GM12878 (cell line): ENCODE results near the gene FAM81B. TPM values are rescaled to one million over a fixed set of nuclear protein-coding genes. Genes with fewer than 3 reads are reported as not detected.

Experiments
- ATAC-seq: fragments of 200-7000 bp; cut with Tn5 transposase; 3 replicates; pipeline ENCODE4 v1.9.1; 2020; ENCODE audit warnings: mild to moderate bottlenecking, moderate library complexity
- BruUV-seq: library from RNA; stranded (reverse); fragments of 400-500 nt; replicated peaks from 2 replicates; lab custom pipeline; 2021; lab: Mats Ljungman, UMichigan
- CTCF ChIA-PET: fragments of 300-600 bp; sonication (Branson Sonifier 250); formaldehyde crosslinking; extraction: SDS; loops from one replicate; lab custom pipeline; 2021; ENCODE audit warnings: inconsistent platforms; lab: Yijun Ruan, JAX
- POLR2A ChIA-PET: fragments of 350-600 bp; formaldehyde crosslinking; extraction: SDS; loops from one replicate; lab custom pipeline; 2021; ENCODE audit warnings: inconsistent platforms; lab: Charles Lee
- RAD21 ChIA-PET: fragments of 300-600 bp; sonication (Branson Sonifier 250); formaldehyde crosslinking; loops from one replicate; lab custom pipeline; 2023; ENCODE audit warnings: antibody characterized with exemption; ENCODE audit not compliant: unreplicated experiment; lab: Charles Lee
- SMC1A ChIA-PET: fragments of 300-600 bp; sonication (Branson Sonifier 250); formaldehyde crosslinking; loops from one replicate; lab custom pipeline; 2023; ENCODE audit not compliant: unreplicated experiment, uncharacterized antibody; lab: Charles Lee
- DNase-seq: peaks from one replicate; pipeline ENCODE4 v3.0.0-alpha.2; 2011; ENCODE audit warnings: low read depth, low spot score
- FAIRE-seq: peaks from 3 replicates; lab custom pipeline; 2011; peaks lifted over from hg19 to GRCh38; lab: Jason Lieb, UNC
- H2AFZ ChIP-seq: 2 replicates; pipeline ENCODE4 v1.6.0; 2011; ENCODE audit warnings: low read depth, low read length, control low read depth; ENCODE audit not compliant: control insufficient read depth
- H3K27ac ChIP-seq: 2 replicates; pipeline ENCODE4 v1.5.1; 2011; ENCODE audit warnings: control low read depth; ENCODE audit not compliant: control insufficient read depth, insufficient read depth
- H3K27me3 ChIP-seq, 2 experiments: replicated peaks in 1 of 2; 2 replicates each; pipeline versions ENCODE4 v1.6.0 to v1.6.1; 2011; ENCODE audit warnings: low read length in 1 of 2; ENCODE audit not compliant: control insufficient read depth in 2 of 2, insufficient read depth in 2 of 2
- H3K36me3 ChIP-seq, 2 experiments: 2 replicates each; pipeline ENCODE4 v1.5.1; 2011; ENCODE audit warnings: low read length in 1 of 2; ENCODE audit not compliant: control insufficient read depth in 2 of 2, insufficient read depth in 2 of 2
- H3K4me1 ChIP-seq: 2 replicates; pipeline ENCODE4 v1.6.1; 2011; ENCODE audit warnings: mild to moderate bottlenecking, low read length, moderate library complexity, mixed read lengths; ENCODE audit not compliant: control insufficient read depth, insufficient read depth
- H3K4me2 ChIP-seq: 2 replicates; pipeline ENCODE4 v1.6.0; 2011; ENCODE audit warnings: control low read depth; ENCODE audit not compliant: control insufficient read depth, insufficient read depth
- H3K4me3 ChIP-seq: fragments of 200-600 bp; sonication (generic); 2 replicates; pipeline ENCODE4 v1.5.1; 2016
- H3K79me2 ChIP-seq: 2 replicates; pipeline ENCODE4 v1.6.0; 2011; ENCODE audit warnings: low read length; ENCODE audit not compliant: control insufficient read depth, insufficient read depth
- H3K9ac ChIP-seq: 2 replicates; pipeline ENCODE4 v1.8.0; 2011; ENCODE audit warnings: low read length, control low read depth, mixed read lengths; ENCODE audit not compliant: control insufficient read depth, insufficient read depth
- H3K9me3 ChIP-seq: replicated peaks from 3 replicates; pipeline ENCODE4 v1.5.1; 2011; ENCODE audit warnings: mild to moderate bottlenecking, low read length; ENCODE audit not compliant: control insufficient read depth, insufficient read depth
- H4K20me1 ChIP-seq: 2 replicates; pipeline ENCODE4 v1.6.0; 2011; ENCODE audit not compliant: control insufficient read depth, insufficient read depth
- BCL11A ChIP-seq: IDR thresholded peaks from 2 replicates; pipeline ENCODE4 v1.6.1; 2011; ENCODE audit warnings: low read depth, low read length
- CHD1 ChIP-seq: IDR thresholded peaks from 2 replicates; pipeline ENCODE4 v1.6.1; 2012; ENCODE audit warnings: low read depth, low read length, improper control_type of control experiment
- HSF1 ChIP-seq: fragments of 150-350 bp; IDR thresholded peaks from 2 replicates; pipeline ENCODE4 v1.6.1; 2014; ENCODE audit warnings: mild to moderate bottlenecking, low read depth, low read length
- IKZF1 ChIP-seq: fragments of 450-650 bp; conservative IDR thresholded peaks from 2 replicates; pipeline ENCODE4 v1.6.1; 2017; ENCODE audit warnings: antibody characterized with exemption, mild to moderate bottlenecking
- JUNB ChIP-seq: IDR thresholded peaks from 2 replicates; pipeline ENCODE4 v1.6.1; 2016; ENCODE audit warnings: antibody characterized with exemption, mild to moderate bottlenecking
- MYB ChIP-seq: fragments of 150-350 bp; IDR thresholded peaks from 2 replicates; pipeline ENCODE4 v1.6.1; 2014; ENCODE audit warnings: mild to moderate bottlenecking, low read depth, low read length, borderline replicate concordance
- NFXL1 ChIP-seq: fragments of 450-650 bp; IDR thresholded peaks from 2 replicates; pipeline ENCODE4 v1.6.1; 2017; ENCODE audit warnings: antibody characterized with exemption, mild to moderate bottlenecking, borderline replicate concordance
- RELB ChIP-seq: fragments of 450-650 bp; IDR thresholded peaks from 2 replicates; pipeline ENCODE4 v1.6.1; 2017; ENCODE audit warnings: low read depth, mild to moderate bottlenecking, moderate library complexity
- SPI1 ChIP-seq: IDR thresholded peaks from 2 replicates; pipeline ENCODE4 v1.6.1; 2011; ENCODE audit warnings: low read depth, mild to moderate bottlenecking, low read length, moderate library complexity, borderline replicate concordance; ENCODE audit not compliant: insufficient read depth
- TARDBP ChIP-seq: IDR thresholded peaks from 2 replicates; pipeline ENCODE4 v1.6.1; 2016; ENCODE audit warnings: borderline replicate concordance
- ZBTB40 ChIP-seq: fragments of 450-650 bp; IDR thresholded peaks from 2 replicates; pipeline ENCODE4 v1.6.1; 2016; ENCODE audit warnings: mild to moderate bottlenecking, moderate library complexity, borderline replicate concordance
- ZNF622 ChIP-seq: fragments of 450-650 bp; IDR thresholded peaks from 2 replicates; pipeline ENCODE4 v1.6.1; 2017; ENCODE audit warnings: mild to moderate bottlenecking, inconsistent platforms
- WGBS: methylation state at CpG from one replicate; pipeline ENCODE4 v1.1.6; 2016; ENCODE audit warnings: low lambda C conversion rate; ENCODE audit not compliant: insufficient replicate concordance, insufficient coverage; ENCODE audit errors: missing lambda C conversion rate; 5-methylcytosine and 5-hydroxymethylcytosine counted together
- in situ Hi-C: fragments of 300-500 bp; cut with MboI; formaldehyde crosslinking; loops from 9 replicates; pipeline ENCODE4 v1.14.3; 2018; ENCODE audit warnings: mixed read lengths
- intact Hi-C: fragments of 100-400 bp; cut with micrococcal nuclease; formaldehyde crosslinking; loops from one replicate; pipeline ENCODE4 v1.14.2; 2022; ENCODE audit not compliant: unreplicated experiment
- polyA plus RNA-seq, 11 experiments: library from polyadenylated mRNA; depleted of rRNA in 4 of 11; unstranded in 6 of 11; stranded (reverse) in 5 of 11; fragments of >200 nt; fragmentation: Nextera tagmentation in 4 of 11; fragmentation: Illumina TruSeq in 1 of 11; extraction: Ambion mirVana in 4 of 11; extraction: Trizol in 1 of 11; gene quantifications; 1 replicate in 1 of 11; 2 replicates in 10 of 11; pipeline versions ENCODE4 v1.2.1 to v1.2.3, GENCODE V29; 2011 to 2016; ENCODE audit warnings: inconsistent platforms in 2 of 11, missing spikeins in 2 of 11, low read depth in 1 of 11
- total RNA-seq, 4 experiments: library from RNA; depleted of rRNA in 3 of 4; stranded (reverse); fragments of >200 nt in 3 of 4; fragmentation: Illumina TruSeq in 1 of 4; extraction: Trizol in 1 of 4; gene quantifications; 2 replicates each; pipeline versions ENCODE4 v1.2.1 to v1.2.3, GENCODE V29; 2013 to 2021
- TF ChIP-seq, protein P1 (sequence below): IDR thresholded peaks from 2 replicates; pipeline ENCODE4 v1.6.1; 2011; ENCODE audit warnings: low read depth, low read length, improper control_type of control experiment, borderline replicate concordance
- TF ChIP-seq, protein P2 (sequence below): fragments of 450-650 bp; IDR thresholded peaks from 2 replicates; pipeline ENCODE4 v1.6.1; 2017; ENCODE audit warnings: mild to moderate bottlenecking, low read depth, inconsistent platforms; ENCODE audit not compliant: poor library complexity, severe bottlenecking

The FAM81B gene
- total and polyA plus RNA-seq, 10 of the 15 experiments (the other 5 are each of a cell fraction or from before 2014, with no cell fraction given), result not detected

DNA sequence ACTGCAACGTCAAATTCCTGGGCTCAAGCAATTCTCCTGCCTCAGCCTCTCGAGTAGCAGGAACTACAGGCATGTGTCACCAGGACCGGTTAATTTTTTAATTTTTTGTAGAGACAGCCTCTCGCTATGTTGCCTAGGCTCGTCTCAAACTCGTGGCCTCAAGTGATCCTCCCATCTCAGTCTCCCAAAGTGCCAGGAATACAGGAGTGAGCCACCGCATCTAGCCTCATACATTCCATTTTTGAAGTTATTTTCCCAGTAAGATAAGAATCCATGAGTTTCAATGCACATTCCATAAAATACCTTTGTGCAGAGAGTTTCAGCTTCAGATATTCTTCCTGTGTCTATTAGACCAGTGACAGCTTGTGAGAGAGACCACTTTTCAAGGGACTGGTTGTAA lies 93.3 kb downstream of the FAM81B start:
- RAD21 ChIA-PET, result no interaction called here

More for the DNA sequence above, 93.3 kb downstream of the FAM81B start:
- WGBS, result 89% methylated on average over 7 of the region's 7 CpGs
- H3K79me2 ChIP-seq, result no peaks in the 10 kb centered on the region
- DNase-seq, result no peak
- intact Hi-C loops (no loop called here), in situ Hi-C loops (no loop called here)
- H3K9me3 ChIP-seq, result peaks cover 12% of the 10 kb centered on the region
- ChIA-PET CTCF (no interaction called here), SMC1A (interaction anchor here (1.0 kb wide), 1 partner anchor 93 kb away, joined by 3 read pairs; the partner anchor contains the start of gene FAM81B), POLR2A (no interaction called here)
- peaks cover 7 to 25% of the 10 kb centered on the region in 2 experiments; a peak in 3 of 4 replicates for H3K36me3 ChIP-seq
- no peak overlapping the region for H3K4me3 ChIP-seq
- no peak overlapping the region for H3K4me2 ChIP-seq
- TF ChIP-seq BCL11A, result no peak
- no peak for TF ChIP-seq JUNB
- no peak for TF ChIP-seq HSF1
- TF ChIP-seq ZNF622, result no peak
- TF ChIP-seq, protein P1, sequence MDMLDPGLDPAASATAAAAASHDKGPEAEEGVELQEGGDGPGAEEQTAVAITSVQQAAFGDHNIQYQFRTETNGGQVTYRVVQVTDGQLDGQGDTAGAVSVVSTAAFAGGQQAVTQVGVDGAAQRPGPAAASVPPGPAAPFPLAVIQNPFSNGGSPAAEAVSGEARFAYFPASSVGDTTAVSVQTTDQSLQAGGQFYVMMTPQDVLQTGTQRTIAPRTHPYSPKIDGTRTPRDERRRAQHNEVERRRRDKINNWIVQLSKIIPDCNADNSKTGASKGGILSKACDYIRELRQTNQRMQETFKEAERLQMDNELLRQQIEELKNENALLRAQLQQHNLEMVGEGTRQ, result no peak
- TF ChIP-seq SPI1, result no peak
- no peak for TF ChIP-seq RELB
- no peak for TF ChIP-seq TARDBP
- no peak for TF ChIP-seq ZBTB40
- TF ChIP-seq NFXL1, result no peak
- TF ChIP-seq, protein P2, sequence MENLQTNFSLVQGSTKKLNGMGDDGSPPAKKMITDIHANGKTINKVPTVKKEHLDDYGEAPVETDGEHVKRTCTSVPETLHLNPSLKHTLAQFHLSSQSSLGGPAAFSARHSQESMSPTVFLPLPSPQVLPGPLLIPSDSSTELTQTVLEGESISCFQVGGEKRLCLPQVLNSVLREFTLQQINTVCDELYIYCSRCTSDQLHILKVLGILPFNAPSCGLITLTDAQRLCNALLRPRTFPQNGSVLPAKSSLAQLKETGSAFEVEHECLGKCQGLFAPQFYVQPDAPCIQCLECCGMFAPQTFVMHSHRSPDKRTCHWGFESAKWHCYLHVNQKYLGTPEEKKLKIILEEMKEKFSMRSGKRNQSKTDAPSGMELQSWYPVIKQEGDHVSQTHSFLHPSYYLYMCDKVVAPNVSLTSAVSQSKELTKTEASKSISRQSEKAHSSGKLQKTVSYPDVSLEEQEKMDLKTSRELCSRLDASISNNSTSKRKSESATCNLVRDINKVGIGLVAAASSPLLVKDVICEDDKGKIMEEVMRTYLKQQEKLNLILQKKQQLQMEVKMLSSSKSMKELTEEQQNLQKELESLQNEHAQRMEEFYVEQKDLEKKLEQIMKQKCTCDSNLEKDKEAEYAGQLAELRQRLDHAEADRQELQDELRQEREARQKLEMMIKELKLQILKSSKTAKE, result no peak
- TF ChIP-seq MYB, result no peak
- no peak for TF ChIP-seq CHD1
- TF ChIP-seq IKZF1, result no peak
- no peak for FAIRE-seq
- no peaks in the 10 kb centered on the region for H3K4me1 ChIP-seq
- H4K20me1 ChIP-seq, result no peaks in the 10 kb centered on the region
- no TSS peak for BruUV-seq
- no peak overlapping the region for H3K9ac ChIP-seq
- H3K27ac ChIP-seq, result no peak overlapping the region
- no peak for ATAC-seq
- no peak overlapping the region for H2AFZ ChIP-seq
- no peaks in the 10 kb centered on the region for H3K27me3 ChIP-seq
